ENCODE results near the gene RHPN2. TPM values are rescaled to one million over a fixed set of nuclear protein-coding genes. Genes with fewer than 3 reads are reported as not detected.
"Not testable (repeated sequence)": the region's sequence is repeated elsewhere in the genome, so short reads cannot be mapped to it uniquely, and the experiment has no call there.

RHPN2 gene
- total RNA-seq, 4 donors from 2014 or later, result 1.1 to 1.6 (median 1.6) TPM

- DNase-seq, H3K9me3 ChIP-seq, H3K4me1 ChIP-seq, H3K4me3 ChIP-seq, H3K27me3 ChIP-seq, H3K27ac ChIP-seq: not testable (repeated sequence)
- H3K36me3 ChIP-seq, result peaks cover 0 to 14% (median 0%) of the 10 kb centered on the region in 3 donors
- 97 to 98% methylated on average over 4 of the region's 4 CpGs for WGBS, 2 donors
- intact Hi-C loops (cut with DNase I), result loop anchor here (10.0 kb wide), 1 partner anchor 137 kb away; no protein-coding TSS in a partner anchor
Observed at GRCh38 chr19:32977813-32978212, 86.9 kb downstream of the RHPN2 start.

DNA sequence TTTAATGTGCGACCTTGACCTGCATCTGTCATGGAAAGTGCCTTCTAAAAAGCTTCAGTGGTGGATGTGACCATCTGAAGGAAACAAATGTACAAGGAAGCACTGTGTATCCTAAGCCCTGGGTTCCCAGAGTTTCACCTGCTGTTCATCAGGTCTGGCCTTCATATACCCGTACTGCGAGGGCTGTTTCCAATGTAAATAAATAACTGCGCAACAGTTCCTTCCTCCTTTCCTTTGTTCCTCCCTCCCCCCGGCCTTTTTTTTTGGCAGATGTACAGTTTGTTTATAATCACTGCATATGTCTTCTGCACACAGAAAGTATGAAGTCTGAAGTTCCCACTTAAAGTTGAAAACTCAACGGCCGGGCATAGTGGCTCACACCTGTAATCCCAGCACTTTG, 87.4 kb downstream of the RHPN2 start:
- 61 to 74% methylated on average over 6 to 7 of the region's 7 CpGs for WGBS, 2 donors
- Histone ChIP-seq H3K9me3 (no peaks in the 10 kb centered on the region), H3K27ac (no peak overlapping the region), H3K4me3 (no peak overlapping the region), H3K27me3 (no peaks in the 10 kb centered on the region), H3K4me1 (peaks cover 0 to 7% (median 0%) of the 10 kb centered on the region in 3 donors), H3K36me3 (peaks cover 0 to 14% (median 0%) of the 10 kb centered on the region in 3 donors)
- DNase-seq, result no peak
- TF ChIP-seq CTCF (IDR thresholded peaks at IDR 0.05) (no peak), POLR2A (IDR thresholded peaks at IDR 0.05) (no peak)
- intact Hi-C loops (cut with DNase I), result loop anchor here (10.0 kb wide), 1 partner anchor 138 kb away; no protein-coding TSS in a partner anchor

DNA sequence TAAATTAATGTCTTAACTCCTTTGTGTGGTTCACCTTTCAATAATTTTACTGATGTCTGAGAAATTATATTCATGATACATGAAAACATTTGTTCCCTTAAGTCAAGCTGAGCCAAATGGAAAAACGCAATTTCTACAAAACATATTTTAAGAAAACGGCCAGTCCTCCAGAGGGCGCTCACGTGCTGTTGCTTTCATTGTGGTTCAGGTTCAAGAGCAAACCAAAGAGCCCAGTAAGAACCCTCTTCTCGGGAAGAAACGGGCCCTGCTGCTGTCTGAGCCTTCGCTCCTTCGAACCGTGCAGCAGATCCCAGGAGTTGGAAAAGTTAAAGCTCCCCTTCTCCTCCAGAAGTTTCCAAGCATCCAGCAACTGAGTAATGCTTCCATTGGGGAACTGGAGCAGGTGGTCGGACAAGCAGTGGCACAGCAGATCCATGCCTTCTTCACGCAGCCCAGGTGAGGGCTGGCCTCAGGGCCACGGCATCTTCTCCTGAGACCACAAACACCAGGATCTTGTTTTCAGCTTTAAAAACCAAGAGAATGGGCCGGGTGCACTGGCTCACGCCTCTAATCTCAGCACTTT, 88.4 kb downstream of the RHPN2 start:
- Histone ChIP-seq H3K36me3 (peaks cover 0 to 14% (median 0%) of the 10 kb centered on the region in 3 donors), H3K4me3 (no peak overlapping the region), H3K9me3 (no peaks in the 10 kb centered on the region), H3K4me1 (peaks cover 0 to 10% (median under 1%) of the 10 kb centered on the region in 3 donors), H3K27ac (no peak overlapping the region), H3K27me3 (no peaks in the 10 kb centered on the region)
- peak; percentile 29 to 75 (median 68) for TF ChIP-seq CTCF (IDR thresholded peaks at IDR 0.05)
- TF ChIP-seq POLR2A (IDR thresholded peaks at IDR 0.05), result no peak
- no peak for DNase-seq
- intact Hi-C loops (cut with DNase I), result loop anchor here (10.0 kb wide), 1 partner anchor 138 kb away; no protein-coding TSS in a partner anchor
- WGBS, 2 donors, result 10 to 33% methylated on average over 7 to 11 of the region's 14 CpGs

DNA sequence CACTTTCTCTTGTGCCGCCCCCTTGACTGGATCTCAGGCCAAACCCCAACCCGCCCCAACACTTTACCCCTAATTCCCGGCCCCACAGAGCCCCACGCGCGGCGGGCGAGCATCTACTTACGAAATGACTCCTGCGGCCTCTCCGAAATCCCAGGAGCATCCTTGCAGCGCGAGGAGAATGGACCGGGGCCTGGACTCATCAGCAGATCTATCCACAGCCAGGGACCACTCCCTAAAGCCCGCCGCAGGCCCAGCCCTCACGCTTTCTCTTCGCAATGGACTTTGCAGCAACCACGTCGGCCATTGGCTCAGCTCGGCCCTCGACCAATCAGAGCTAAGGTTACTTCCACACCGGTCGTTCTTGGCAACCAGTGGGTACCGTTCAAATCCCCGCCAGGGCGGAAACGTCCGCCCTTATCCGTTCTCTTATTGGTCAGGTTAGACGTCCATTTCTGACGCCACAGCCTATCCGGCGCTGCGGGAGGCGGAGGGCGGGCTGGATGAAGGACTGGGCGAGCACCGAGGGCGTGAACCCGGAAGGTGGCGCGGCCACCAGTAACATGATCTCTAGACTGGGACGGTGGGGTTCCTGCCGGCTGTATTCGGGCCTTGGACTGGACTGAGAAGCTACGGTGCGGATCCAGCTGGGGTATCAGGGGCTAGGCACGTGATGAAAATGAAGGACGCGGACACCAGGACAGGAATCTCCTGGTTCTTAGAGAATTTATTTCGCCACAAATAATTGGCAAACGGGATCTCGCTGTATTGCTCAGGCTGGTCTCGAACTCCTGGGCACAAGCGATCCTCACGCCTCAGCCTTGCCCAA, 92.8 kb downstream of the RHPN2 start, which contains the start of the genes CEP89 and FAAP24:
Gene CEP89 (minus strand): TSS at position 244 of the 826 bp plus-strand sequence. CDS start 84 bp downstream, at position 160.
Gene FAAP24 (plus strand): TSS at position 528 of the 826 bp plus-strand sequence. CDS start 955 bp downstream, outside the sequence.
- H3K9me3 ChIP-seq, result no peaks in the 10 kb centered on the region
- H3K36me3 ChIP-seq, result peaks cover 0 to 22% (median 0%) of the 10 kb centered on the region in 3 donors
- intact Hi-C loops (cut with DNase I), result loop anchor here (10.0 kb wide), 1 partner anchor 143 kb away; no protein-coding TSS in a partner anchor
- no peaks in the 10 kb centered on the region for H3K27me3 ChIP-seq
- H3K27ac ChIP-seq, result peak within 1 kb of the TSS; percentile 76 to 90 (median 82)
- WGBS, 2 donors, result 1 to 3% methylated on average over 17 to 42 of the region's 57 CpGs
- H3K4me3 ChIP-seq, result peak within 1 kb of the TSS; percentile 54 to 90 (median 83)
- peak; percentile 92 for DNase-seq
- H3K4me1 ChIP-seq, result peaks cover 6 to 30% (median 11%) of the 10 kb centered on the region in 3 donors
- peak in 1 of 4 donors; percentile 42 for TF ChIP-seq POLR2A (IDR thresholded peaks at IDR 0.05)
- no peak for TF ChIP-seq CTCF (IDR thresholded peaks at IDR 0.05)

DNA sequence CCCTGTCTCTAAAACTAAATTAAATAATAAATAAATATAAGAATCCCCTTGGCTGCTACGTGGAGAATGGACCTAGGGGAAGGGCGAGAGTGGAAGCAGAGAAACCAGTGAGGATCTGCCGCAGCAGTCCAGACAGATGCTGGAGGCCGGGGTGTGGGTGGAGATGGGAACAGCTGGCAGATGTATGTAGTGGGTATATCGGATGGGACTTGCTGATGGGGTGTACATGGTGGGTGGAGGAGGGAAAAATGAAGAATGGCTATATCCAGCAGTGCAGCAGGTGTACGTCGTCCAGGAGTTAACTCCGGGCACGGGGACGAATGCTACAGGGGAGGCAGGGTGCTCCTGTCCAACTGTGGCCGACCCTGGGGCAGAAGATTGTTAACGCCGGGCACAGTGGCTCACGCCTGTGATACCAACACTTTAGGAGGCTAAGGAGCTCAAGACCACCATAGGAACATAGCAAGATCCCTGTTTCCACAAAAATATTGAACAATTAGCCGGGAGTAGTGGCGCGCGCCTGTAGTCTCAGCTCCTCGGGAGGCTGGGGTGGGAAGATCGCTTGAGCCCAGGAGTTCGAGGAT, 93.6 kb downstream of the RHPN2 start:
- H3K27ac ChIP-seq, result peak overlapping the region in 3 of 4 donors; percentile 32 to 90 (median 77)
- DNase-seq, result no peak
- H3K4me1 ChIP-seq, result peaks cover 6 to 30% (median 11%) of the 10 kb centered on the region in 3 donors
- intact Hi-C loops (cut with DNase I), result loop anchor here (10.0 kb wide), 1 partner anchor 144 kb away; no protein-coding TSS in a partner anchor
- WGBS, 2 donors, result 19 to 20% methylated on average over 17 to 19 of the region's 21 CpGs
- no peaks in the 10 kb centered on the region for H3K27me3 ChIP-seq
- no peaks in the 10 kb centered on the region for H3K9me3 ChIP-seq
- TF ChIP-seq CTCF (IDR thresholded peaks at IDR 0.05), result no peak
- TF ChIP-seq POLR2A (IDR thresholded peaks at IDR 0.05), result no peak
- peak overlapping the region; percentile 54 to 90 (median 83) for H3K4me3 ChIP-seq
- H3K36me3 ChIP-seq, result peaks cover 0 to 19% (median 0%) of the 10 kb centered on the region in 3 donors

Data from esophagus squamous epithelium (tissue), 5 donors.